Activated CD4-positive, alpha-beta T cell treated with anti-CD3 and anti-CD28 coated beads for 36 hours (primary cell): ENCODE measurements around the gene DUSP1. TPM values are rescaled to one million over a fixed set of nuclear protein-coding genes. Genes with fewer than 3 reads are reported as not detected.

ENCODE experiments used
- ATAC-seq: fragments of 200-7000 bp; cut with Tn5 transposase; one replicate; pipeline ENCODE4 v1.10.0; 2021; ENCODE audit warnings: mild to moderate bottlenecking, moderate library complexity
- CTCF ChIA-PET: fragments of 350-600 bp; sonication (Branson Sonifier 250); formaldehyde crosslinking; loops from one replicate; lab custom pipeline; 2021; ENCODE audit warnings: antibody characterized with exemption; lab: Charles Lee
- POLR2A ChIA-PET: fragments of 350-600 bp; sonication (Branson Sonifier 250); formaldehyde crosslinking; loops from one replicate; lab custom pipeline; 2021; ENCODE audit warnings: antibody characterized with exemption, inconsistent platforms; lab: Charles Lee
- DNase-seq: peaks from one replicate; pipeline ENCODE4 v3.0.0-alpha.2; 2020
- H3K27ac Mint-ChIP-seq: one replicate; pipeline ENCODE4 v1.8.0; 2021; ENCODE audit warnings: mixed read lengths
- H3K27me3 Mint-ChIP-seq: one replicate; pipeline ENCODE4 v1.8.0; 2021; ENCODE audit warnings: mixed read lengths
- H3K36me3 Mint-ChIP-seq: one replicate; pipeline ENCODE4 v1.8.0; 2021; ENCODE audit warnings: low read depth, mixed read lengths
- H3K4me1 Mint-ChIP-seq: one replicate; pipeline ENCODE4 v1.8.0; 2021; ENCODE audit warnings: mixed read lengths
- H3K4me3 Mint-ChIP-seq: one replicate; pipeline ENCODE4 v1.8.0; 2021; ENCODE audit warnings: mild to moderate bottlenecking, moderate library complexity, mixed read lengths
- H3K9me3 Mint-ChIP-seq: one replicate; pipeline ENCODE4 v1.8.0; 2021; ENCODE audit warnings: low read depth, mixed read lengths
- intact Hi-C, 2 experiments: fragments of 100-400 bp; cut with DNase I in 1 of 2; cut with micrococcal nuclease in 1 of 2; formaldehyde crosslinking; loops; one replicate each; pipeline versions ENCODE4 v1.14.2 to v1.15.1; 2022 to 2024; cut with DNase I, micrococcal nuclease
- total RNA-seq, 2 experiments: library from RNA; stranded (reverse); gene quantifications; one replicate each; pipeline ENCODE4 v1.2.3, GENCODE V29; 2021

The DUSP1 gene
- total RNA-seq, 2 experiments from 2014 or later = 6.7 to 7.4 TPM

- CTCF ChIA-PET = interaction anchor here (0.7 to 4.3 kb wide), 5 partner anchors 22 to 61 kb away, joined by 3 to 15 read pairs (median 4); no protein-coding TSS in a partner anchor
- DNase-seq = peak; percentile 39
- Mint-ChIP-seq H3K27me3 (no peaks in the 10 kb centered on the region), H3K4me1 (peaks cover 59% of the 10 kb centered on the region), H3K27ac (peak overlapping the region; percentile 35), H3K9me3 (no peaks in the 10 kb centered on the region), H3K4me3 (no peak overlapping the region), H3K36me3 (no peaks in the 10 kb centered on the region)
- POLR2A ChIA-PET = interaction anchor here (0.5 kb wide), 1 partner anchor 26 kb away, joined by 5 read pairs; no protein-coding TSS in a partner anchor
- no peak for ATAC-seq
- intact Hi-C loops = loop anchor here in 1 of 2 experiments (10.0 kb wide), 2 partner anchors 661 to 1109 kb away; partner anchors contain the start of gene CPEB4
These were observed 4.6 kb upstream of the DUSP1 start for GRCh38 chr5:172775326-172776234.

- H3K4me1 Mint-ChIP-seq = peaks cover 63% of the 10 kb centered on the region
- DNase-seq (no peak), ATAC-seq (no peak)
- H3K36me3 Mint-ChIP-seq = peaks cover 4% of the 10 kb centered on the region
- POLR2A ChIA-PET = no interaction called here
- CTCF ChIA-PET = interaction anchor here (0.7 to 4.3 kb wide), 4 partner anchors 33 to 1537 kb away, joined by 3 to 15 read pairs (median 4); partner anchors contain the start of gene RPL26L1
- no peaks in the 10 kb centered on the region for H3K9me3 Mint-ChIP-seq
- H3K4me3 Mint-ChIP-seq = no peak overlapping the region
- intact Hi-C loops = loop anchor here in 1 of 2 experiments (5.0 to 10.0 kb wide), 5 partner anchors 597 to 1387 kb away; partner anchors contain the start of genes CPEB4, FBXW11 and NPM1
- peak overlapping the region; percentile 97 for H3K27ac Mint-ChIP-seq
- no peaks in the 10 kb centered on the region for H3K27me3 Mint-ChIP-seq
These were observed 3.7 kb upstream of the DUSP1 start for GRCh38 chr5:172774561-172775315.

- peak; percentile 58 for DNase-seq
- POLR2A ChIA-PET = interaction anchor here (1.1 kb wide), 1 partner anchor 8 kb away, joined by 4 read pairs; no protein-coding TSS in a partner anchor
- Mint-ChIP-seq H3K4me1 (peaks cover 71% of the 10 kb centered on the region), H3K4me3 (peak overlapping the region; percentile 10), H3K27ac (peak overlapping the region; percentile 97), H3K9me3 (no peaks in the 10 kb centered on the region), H3K36me3 (peaks cover 13% of the 10 kb centered on the region), H3K27me3 (no peaks in the 10 kb centered on the region)
- peak; percentile 43 for ATAC-seq
- intact Hi-C loops = loop anchor here (2.0 to 10.0 kb wide), 8 partner anchors 57 to 1386 kb away; partner anchors contain the start of genes CPEB4 (in 1 of the 2), ERGIC1 (in 1 of the 2), FBXW11 (in 1 of the 2) and NPM1 (in 1 of the 2)
- CTCF ChIA-PET = interaction anchor here (0.7 to 4.3 kb wide), 6 partner anchors 34 to 1538 kb away, joined by 3 to 16 read pairs (median 4); partner anchors contain the start of genes ERGIC1 and RPL26L1
These were observed 2.8 kb upstream of the DUSP1 start for GRCh38 chr5:172773481-172774469.

- intact Hi-C loops = loop anchor here (1.0 to 10.0 kb wide), 11 partner anchors 35 to 1385 kb away; partner anchors contain the start of genes CPEB4 (in 1 of the 2), ERGIC1 (in 1 of the 2), FBXW11 (in 1 of the 2) and NPM1 (in 1 of the 2)
- POLR2A ChIA-PET = interaction anchor here (0.9 to 3.1 kb wide), 5 partner anchors 9 to 212 kb away, joined by 3 to 19 read pairs (median 4); partner anchors contain the start of gene ATP6V0E1
- CTCF ChIA-PET = interaction anchor here (0.6 to 4.3 kb wide), 13 partner anchors 11 to 531 kb away, joined by 3 to 16 read pairs (median 4); partner anchors contain the start of genes ATP6V0E1 and ERGIC1
- H3K4me1 Mint-ChIP-seq = peaks cover 66% of the 10 kb centered on the region
- H3K27ac Mint-ChIP-seq = peak overlapping the region; percentile 97
- peak overlapping the region; percentile 82 for H3K4me3 Mint-ChIP-seq
- H3K27me3 Mint-ChIP-seq = no peaks in the 10 kb centered on the region
- H3K36me3 Mint-ChIP-seq = peaks cover 22% of the 10 kb centered on the region
- ATAC-seq = peak; percentile 39
- H3K9me3 Mint-ChIP-seq = no peaks in the 10 kb centered on the region
- peak; percentile 86 for DNase-seq
These were observed 1.3 kb upstream of the DUSP1 start for GRCh38 chr5:172772112-172772906.

- Mint-ChIP-seq H3K36me3 (peaks cover 23% of the 10 kb centered on the region), H3K27ac (peak overlapping the region; percentile 97), H3K9me3 (no peaks in the 10 kb centered on the region), H3K4me1 (peaks cover 64% of the 10 kb centered on the region), H3K4me3 (peak overlapping the region; percentile 82), H3K27me3 (no peaks in the 10 kb centered on the region)
- intact Hi-C loops = loop anchor here (1.0 to 10.0 kb wide), 13 partner anchors 36 to 1384 kb away; partner anchors contain the start of genes RPL26L1 (in 2 of the 2), CPEB4 (in 1 of the 2), CREBRF (in 1 of the 2) and ERGIC1 (in 1 of the 2)
- ATAC-seq (peak; percentile 4), DNase-seq (no peak)
- ChIA-PET CTCF (interaction anchor here (0.6 to 4.3 kb wide), 9 partner anchors 10 to 212 kb away, joined by 3 to 16 read pairs (median 4); partner anchors contain the start of gene ATP6V0E1), POLR2A (interaction anchor here (0.6 to 3.1 kb wide), 5 partner anchors 10 to 71 kb away, joined by 3 to 19 read pairs (median 4); no protein-coding TSS in a partner anchor)
These were observed 580 bp upstream of the DUSP1 start for GRCh38 chr5:172771439-172772111.

GRCh38 chr5:172770374-172770674, 671 bp downstream of the DUSP1 start:
- H3K4me3 Mint-ChIP-seq = peak overlapping the region; percentile 82
- ChIA-PET POLR2A (interaction anchor here (0.7 to 3.1 kb wide), 3 partner anchors 13 to 37 kb away, joined by 3 to 19 read pairs (median 4); no protein-coding TSS in a partner anchor), CTCF (interaction anchor here (0.7 to 1.0 kb wide), 2 partner anchors 9 to 161 kb away, joined by 3 to 4 read pairs; no protein-coding TSS in a partner anchor)
- H3K4me1 Mint-ChIP-seq = peaks cover 70% of the 10 kb centered on the region
- intact Hi-C loops = loop anchor here in 1 of 2 experiments (1.0 to 10.0 kb wide), 10 partner anchors 162 to 1383 kb away; partner anchors contain the start of genes BNIP1, CPEB4, CREBRF and FBXW11
- ATAC-seq (no peak), DNase-seq (no peak)
- peak overlapping the region; percentile 53 for H3K27ac Mint-ChIP-seq
- H3K9me3 Mint-ChIP-seq = no peaks in the 10 kb centered on the region
- H3K27me3 Mint-ChIP-seq = no peaks in the 10 kb centered on the region
- H3K36me3 Mint-ChIP-seq = peaks cover 23% of the 10 kb centered on the region

- intact Hi-C loops = loop anchor here in 1 of 2 experiments (1.0 to 10.0 kb wide), 10 partner anchors 163 to 1382 kb away; partner anchors contain the start of genes BNIP1, CPEB4, CREBRF and FBXW11
- CTCF ChIA-PET = interaction anchor here (0.7 to 1.0 kb wide), 2 partner anchors 9 to 162 kb away, joined by 3 to 4 read pairs; no protein-coding TSS in a partner anchor
These were observed 1.2 kb downstream of the DUSP1 start for GRCh38 chr5:172769616-172770373.

GRCh38 chr5:172769342-172769615, 1.7 kb downstream of the DUSP1 start:
- Mint-ChIP-seq H3K9me3 (no peaks in the 10 kb centered on the region), H3K4me1 (peaks cover 70% of the 10 kb centered on the region), H3K27ac (peak overlapping the region; percentile 53), H3K4me3 (peak overlapping the region; percentile 82), H3K36me3 (peaks cover 23% of the 10 kb centered on the region), H3K27me3 (no peaks in the 10 kb centered on the region)
- ChIA-PET POLR2A (no interaction called here), CTCF (no interaction called here)
- intact Hi-C loops = no loop called here
- DNase-seq (no peak), ATAC-seq (no peak)

More at GRCh38 chr5:172769616-172770373, 1.2 kb downstream of the DUSP1 start:
- Mint-ChIP-seq H3K27ac (peak overlapping the region; percentile 53), H3K27me3 (no peaks in the 10 kb centered on the region), H3K9me3 (no peaks in the 10 kb centered on the region), H3K4me1 (peaks cover 72% of the 10 kb centered on the region), H3K36me3 (peaks cover 23% of the 10 kb centered on the region), H3K4me3 (peak overlapping the region; percentile 82)
- no peak for DNase-seq
- no peak for ATAC-seq
- POLR2A ChIA-PET = interaction anchor here (0.7 to 3.1 kb wide), 3 partner anchors 13 to 38 kb away, joined by 3 to 19 read pairs (median 4); no protein-coding TSS in a partner anchor
